Activated B cell treated with CpG ODN at 0.5 μM for 24 hours (primary cell): ENCODE results near the gene FLNB. TPM values are rescaled to one million over a fixed set of nuclear protein-coding genes. Genes with fewer than 3 reads are reported as not detected.

ENCODE experiments used
- ATAC-seq: fragments of 200-7000 bp; cut with Tn5 transposase; one replicate; pipeline ENCODE4 v1.10.0; 2021; ENCODE audit warnings: low read depth, mild to moderate bottlenecking, moderate library complexity
- CTCF ChIA-PET: fragments of 350-600 bp; sonication (Branson Sonifier 250); formaldehyde crosslinking; loops from one replicate; lab custom pipeline; 2021; ENCODE audit warnings: antibody characterized with exemption; lab: Charles Lee
- POLR2A ChIA-PET: fragments of 350-600 bp; sonication (Branson Sonifier 250); formaldehyde crosslinking; loops from one replicate; lab custom pipeline; 2021; ENCODE audit warnings: antibody characterized with exemption; lab: Charles Lee
- DNase-seq: peaks from one replicate; pipeline ENCODE4 v3.0.0; 2022
- H3K27ac Mint-ChIP-seq: one replicate; pipeline ENCODE4 v1.8.0; 2020; ENCODE audit warnings: mixed read lengths
- H3K27me3 Mint-ChIP-seq: one replicate; pipeline ENCODE4 v1.8.0; 2021; ENCODE audit warnings: mixed read lengths
- H3K36me3 Mint-ChIP-seq: one replicate; pipeline ENCODE4 v1.8.0; 2021; ENCODE audit warnings: low read depth, mixed read lengths
- H3K4me1 Mint-ChIP-seq: one replicate; pipeline ENCODE4 v1.8.0; 2021; ENCODE audit warnings: mixed read lengths
- H3K4me3 Mint-ChIP-seq: one replicate; pipeline ENCODE4 v1.8.0; 2020; ENCODE audit warnings: mild to moderate bottlenecking, mixed read lengths
- H3K9me3 Mint-ChIP-seq: one replicate; pipeline ENCODE4 v1.8.0; 2020; ENCODE audit warnings: mixed read lengths
- intact Hi-C: fragments of 100-400 bp; cut with micrococcal nuclease; formaldehyde crosslinking; loops from one replicate; pipeline ENCODE4 v1.15.1; 2024
- total RNA-seq: library from RNA; stranded (reverse); gene quantifications from 2 replicates; pipeline ENCODE4 v1.2.3, GENCODE V29; 2022
- TF ChIP-seq, protein P1 (sequence below): fragments of 200-600 bp; IDR thresholded peaks from one replicate; pipeline ENCODE4 v1.8.0; 2022; ENCODE audit warnings: antibody characterized with exemption, mild to moderate bottlenecking

The FLNB gene
- total RNA-seq, 1 donor from 2014 or later, result 16.7 TPM

DNA sequence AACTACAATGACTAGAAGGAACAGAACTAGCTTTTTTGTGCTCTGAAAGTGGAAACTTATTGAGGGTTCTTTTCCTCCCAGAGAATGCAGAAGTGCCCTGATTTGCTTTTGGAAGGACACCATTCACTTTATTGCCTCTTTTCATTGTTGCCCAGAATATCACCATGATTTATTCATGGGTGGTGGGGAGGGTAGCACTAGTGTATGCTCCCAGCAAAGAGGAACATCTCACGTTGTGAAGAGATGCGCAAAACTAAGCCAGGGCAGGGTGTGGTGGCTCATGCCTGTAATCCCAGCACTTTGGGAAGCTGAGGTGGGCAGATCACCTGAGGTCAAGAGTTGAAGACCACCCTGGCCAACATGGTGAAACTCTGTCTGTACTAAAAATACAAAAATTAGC, 31.4 kb downstream of the FLNB start:
- DNase-seq (no peak), ATAC-seq (no peak)
- TF ChIP-seq, protein P1, sequence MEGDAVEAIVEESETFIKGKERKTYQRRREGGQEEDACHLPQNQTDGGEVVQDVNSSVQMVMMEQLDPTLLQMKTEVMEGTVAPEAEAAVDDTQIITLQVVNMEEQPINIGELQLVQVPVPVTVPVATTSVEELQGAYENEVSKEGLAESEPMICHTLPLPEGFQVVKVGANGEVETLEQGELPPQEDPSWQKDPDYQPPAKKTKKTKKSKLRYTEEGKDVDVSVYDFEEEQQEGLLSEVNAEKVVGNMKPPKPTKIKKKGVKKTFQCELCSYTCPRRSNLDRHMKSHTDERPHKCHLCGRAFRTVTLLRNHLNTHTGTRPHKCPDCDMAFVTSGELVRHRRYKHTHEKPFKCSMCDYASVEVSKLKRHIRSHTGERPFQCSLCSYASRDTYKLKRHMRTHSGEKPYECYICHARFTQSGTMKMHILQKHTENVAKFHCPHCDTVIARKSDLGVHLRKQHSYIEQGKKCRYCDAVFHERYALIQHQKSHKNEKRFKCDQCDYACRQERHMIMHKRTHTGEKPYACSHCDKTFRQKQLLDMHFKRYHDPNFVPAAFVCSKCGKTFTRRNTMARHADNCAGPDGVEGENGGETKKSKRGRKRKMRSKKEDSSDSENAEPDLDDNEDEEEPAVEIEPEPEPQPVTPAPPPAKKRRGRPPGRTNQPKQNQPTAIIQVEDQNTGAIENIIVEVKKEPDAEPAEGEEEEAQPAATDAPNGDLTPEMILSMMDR, result no peak
- Mint-ChIP-seq H3K27ac (no peak overlapping the region), H3K27me3 (no peaks in the 10 kb centered on the region), H3K9me3 (no peaks in the 10 kb centered on the region), H3K36me3 (no peaks in the 10 kb centered on the region), H3K4me3 (no peak overlapping the region), H3K4me1 (peaks cover 51% of the 10 kb centered on the region)
- POLR2A ChIA-PET, result no interaction called here
- intact Hi-C loops, result loop anchor here (10.0 kb wide), 1 partner anchor 75 kb away; no protein-coding TSS in a partner anchor
- CTCF ChIA-PET, result no interaction called here

DNA sequence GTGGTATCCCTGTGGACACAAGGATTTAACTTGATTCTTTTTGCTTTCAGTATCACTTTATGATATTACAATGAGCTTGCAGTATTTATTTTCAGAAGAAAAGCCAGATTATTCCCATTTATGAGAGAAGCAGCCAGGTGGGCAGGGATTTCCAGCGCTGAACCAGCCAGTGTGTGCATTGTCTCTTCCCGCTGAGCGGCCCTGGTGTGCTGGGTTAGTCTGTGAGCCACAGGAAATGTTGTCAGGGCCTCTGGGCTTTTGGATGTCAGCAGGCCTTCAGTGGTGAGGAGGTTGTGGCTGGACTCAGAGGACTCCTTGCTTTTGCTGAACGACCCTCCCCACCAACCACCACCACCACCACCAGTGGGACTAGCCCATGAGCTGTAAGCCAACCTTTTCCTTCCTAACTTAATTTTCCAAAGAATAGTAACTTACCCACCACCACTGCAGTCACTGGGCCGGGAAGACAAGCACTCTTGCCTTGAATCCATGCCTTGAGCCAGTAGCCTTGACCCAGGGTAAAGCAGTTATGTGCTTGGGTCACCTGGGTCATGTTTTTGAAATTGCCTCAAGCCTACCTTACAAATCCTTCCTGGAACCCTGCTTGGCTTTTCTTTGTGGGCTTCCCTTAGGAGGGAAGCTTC, 33.1 kb downstream of the FLNB start:
- CTCF ChIA-PET, result no interaction called here
- TF ChIP-seq, protein P1, result no peak
- intact Hi-C loops, result no loop called here
- Mint-ChIP-seq H3K36me3 (no peaks in the 10 kb centered on the region), H3K9me3 (no peaks in the 10 kb centered on the region), H3K27ac (no peak overlapping the region), H3K27me3 (no peaks in the 10 kb centered on the region), H3K4me1 (peaks cover 34% of the 10 kb centered on the region), H3K4me3 (no peak overlapping the region)
- POLR2A ChIA-PET, result no interaction called here
- ATAC-seq (no peak), DNase-seq (no peak)

DNA sequence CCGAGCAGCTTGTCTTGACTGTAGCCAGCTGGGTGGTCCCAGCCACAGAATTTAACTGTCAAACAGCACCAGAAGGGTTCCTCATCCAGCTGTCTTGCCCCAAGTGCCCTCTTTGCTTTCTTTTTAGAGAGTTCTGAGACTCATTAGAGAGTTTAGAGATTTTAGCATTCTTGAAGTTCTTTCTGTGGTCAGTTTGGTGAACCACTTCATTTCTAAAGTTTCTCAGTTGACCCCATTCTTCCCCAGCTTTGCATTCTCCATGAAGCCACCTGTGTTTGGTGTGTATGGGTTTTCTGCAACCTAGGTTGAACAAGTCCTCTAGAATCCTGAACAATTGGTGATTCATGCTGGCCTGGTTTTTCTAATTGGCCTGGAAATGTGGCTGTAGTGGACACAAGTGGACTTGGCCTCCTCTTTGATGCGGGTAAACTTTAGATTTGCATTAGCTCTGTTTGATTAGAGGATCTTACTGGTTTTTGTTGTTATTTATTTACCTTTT, 33.7 kb downstream of the FLNB start:
- intact Hi-C loops, result no loop called here
- DNase-seq (no peak), ATAC-seq (no peak)
- Mint-ChIP-seq H3K4me3 (no peak overlapping the region), H3K4me1 (peaks cover 32% of the 10 kb centered on the region), H3K27me3 (no peaks in the 10 kb centered on the region), H3K36me3 (no peaks in the 10 kb centered on the region), H3K9me3 (no peaks in the 10 kb centered on the region), H3K27ac (no peak overlapping the region)
- ChIA-PET CTCF (interaction anchor here (0.6 kb wide), 1 partner anchor 1894 kb away, joined by 3 read pairs; no protein-coding TSS in a partner anchor), POLR2A (no interaction called here)
- TF ChIP-seq, protein P1, result no peak

DNA sequence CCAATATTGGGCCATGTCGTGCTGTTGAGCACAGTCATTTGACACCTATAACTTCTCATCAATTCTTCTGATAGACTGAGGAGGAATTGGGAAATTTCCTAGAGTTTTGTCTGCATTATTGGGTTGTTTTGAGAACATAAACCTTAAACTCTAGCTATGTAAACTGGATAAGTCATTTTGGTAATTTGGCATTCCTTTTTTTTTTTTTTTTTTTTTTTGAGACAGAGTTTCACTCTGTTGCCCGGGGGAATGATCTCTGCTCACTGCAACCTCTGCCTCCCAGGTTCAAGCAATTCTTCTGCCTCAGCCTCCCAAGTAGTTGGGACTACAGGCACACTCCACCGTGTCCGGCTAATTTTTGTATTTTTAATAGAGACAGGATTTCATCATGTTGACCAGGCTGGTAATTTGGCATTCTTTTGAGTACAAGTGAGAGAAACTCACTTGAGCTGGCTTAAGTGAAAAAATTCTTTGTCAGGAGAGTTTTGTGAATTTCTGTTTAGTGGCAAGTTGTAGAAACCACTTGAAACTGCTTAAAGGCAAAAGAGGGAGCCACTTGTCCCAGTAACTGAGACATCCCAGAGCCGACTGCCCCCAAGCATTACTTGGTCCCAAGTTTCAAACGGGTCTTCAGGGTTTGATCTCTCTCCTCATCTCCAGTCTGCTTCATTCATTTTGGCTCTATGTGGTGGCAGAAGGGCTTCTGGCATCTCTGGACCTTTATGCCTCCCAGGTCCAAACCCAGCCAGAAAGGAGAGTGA, 34.9 kb downstream of the FLNB start:
- ChIA-PET POLR2A (no interaction called here), CTCF (no interaction called here)
- Mint-ChIP-seq H3K27me3 (no peaks in the 10 kb centered on the region), H3K27ac (no peak overlapping the region), H3K4me3 (no peak overlapping the region), H3K9me3 (no peaks in the 10 kb centered on the region), H3K36me3 (no peaks in the 10 kb centered on the region), H3K4me1 (peaks cover 34% of the 10 kb centered on the region)
- ATAC-seq (no peak), DNase-seq (no peak)
- TF ChIP-seq, protein P1, result no peak
- intact Hi-C loops, result no loop called here

DNA sequence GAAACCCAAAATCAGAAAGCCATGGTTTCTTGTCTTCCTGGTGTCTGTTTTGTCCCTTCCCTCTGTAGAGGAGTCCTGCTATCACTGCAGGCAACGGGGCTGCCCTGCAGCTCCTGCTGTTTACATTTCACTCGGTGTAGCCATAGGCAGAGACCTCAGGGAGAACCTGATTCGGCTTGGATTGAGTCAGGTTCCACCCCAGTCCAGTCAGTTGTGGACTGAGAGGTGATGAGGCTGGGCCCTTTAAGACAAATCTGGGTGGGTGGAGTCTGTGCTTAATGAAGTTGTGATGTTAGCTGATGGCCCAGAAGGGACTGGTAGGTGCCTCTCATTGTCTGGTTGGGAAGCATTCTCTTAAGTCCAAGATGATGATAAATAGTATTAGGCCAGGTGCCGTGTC, 35.7 kb downstream of the FLNB start:
- Mint-ChIP-seq H3K4me1 (peaks cover 35% of the 10 kb centered on the region), H3K9me3 (no peaks in the 10 kb centered on the region), H3K27me3 (no peaks in the 10 kb centered on the region), H3K36me3 (no peaks in the 10 kb centered on the region), H3K27ac (no peak overlapping the region), H3K4me3 (no peak overlapping the region)
- TF ChIP-seq, protein P1, result no peak
- intact Hi-C loops, result no loop called here
- DNase-seq, result no peak
- ChIA-PET POLR2A (no interaction called here), CTCF (no interaction called here)
- ATAC-seq, result no peak
